CD4-positive, alpha-beta T cell (primary cell): Measurements from ENCODE around the gene OSBPL6. TPM values are rescaled to one million over a fixed set of nuclear protein-coding genes. Genes with fewer than 3 reads are reported as not detected.

Experiments used
- ATAC-seq: fragments of 200-7000 bp; cut with Tn5 transposase; one replicate; pipeline ENCODE4 v1.10.0; 2022; ENCODE audit warnings: mild to moderate bottlenecking; ENCODE audit not compliant: poor library complexity
- CTCF ChIA-PET: fragments of 350-600 bp; sonication (Branson Sonifier 250); formaldehyde crosslinking; loops from one replicate; lab custom pipeline; 2021; ENCODE audit warnings: antibody characterized with exemption, inconsistent platforms; lab: Charles Lee
- POLR2A ChIA-PET: fragments of 350-600 bp; sonication (Branson Sonifier 250); formaldehyde crosslinking; loops from one replicate; lab custom pipeline; 2021; ENCODE audit warnings: antibody characterized with exemption, inconsistent platforms; lab: Charles Lee
- DNase-seq, 14 experiments: peaks; one replicate each; pipeline ENCODE4 v3.0.0-alpha.2; 2013 to 2020; ENCODE audit warnings: mixed read lengths in 2 of 14
- H3K27ac ChIP-seq, 2 donors: one replicate each; pipeline versions ENCODE4 v1.5.1 to v1.7.0; 2013; ENCODE audit warnings: low read length in 2 of 2, low read depth in 1 of 2, mild to moderate bottlenecking in 1 of 2
- H3K27me3 ChIP-seq, 2 experiments: 1 replicate in 1 of 2; 2 replicates in 1 of 2; pipeline versions ENCODE4 v1.6.1 to v1.7.0; 2013; ENCODE audit warnings: low read length in 2 of 2, control low read depth in 1 of 2, mild to moderate bottlenecking in 1 of 2, moderate library complexity in 1 of 2; ENCODE audit not compliant: insufficient read depth in 2 of 2, control insufficient read depth in 1 of 2
- H3K36me3 ChIP-seq: one replicate; pipeline ENCODE4 v1.6.1; 2013; ENCODE audit warnings: low read length, control low read depth; ENCODE audit not compliant: insufficient read depth
- H3K4me1 ChIP-seq: one replicate; pipeline ENCODE4 v1.6.1; 2013; ENCODE audit warnings: low read length, control low read depth; ENCODE audit not compliant: insufficient read depth
- H3K4me3 ChIP-seq: one replicate; pipeline ENCODE4 v1.5.1; 2013; ENCODE audit warnings: mild to moderate bottlenecking, low read length, moderate library complexity
- H3K9me3 ChIP-seq, 2 experiments: 1 replicate in 1 of 2; 2 replicates in 1 of 2; pipeline versions ENCODE4 v1.6.1 to v1.7.0; 2013; ENCODE audit warnings: low read length in 2 of 2, mild to moderate bottlenecking in 2 of 2, control low read depth in 1 of 2, moderate library complexity in 1 of 2; ENCODE audit not compliant: control insufficient read depth in 1 of 2, insufficient read depth in 1 of 2
- H3K27ac Mint-ChIP-seq: one replicate; pipeline ENCODE4 v1.8.0; 2020; ENCODE audit warnings: mixed read lengths
- H3K27me3 Mint-ChIP-seq: one replicate; pipeline ENCODE4 v1.8.0; 2021; ENCODE audit warnings: mixed read lengths
- H3K36me3 Mint-ChIP-seq: one replicate; pipeline ENCODE4 v1.8.0; 2021; ENCODE audit warnings: low read depth, mixed read lengths
- H3K4me1 Mint-ChIP-seq: one replicate; pipeline ENCODE4 v1.8.0; 2021; ENCODE audit warnings: low read depth, mixed read lengths
- H3K4me3 Mint-ChIP-seq: one replicate; pipeline ENCODE4 v1.8.0; 2020; ENCODE audit warnings: mild to moderate bottlenecking, mixed read lengths
- H3K9me3 Mint-ChIP-seq: one replicate; pipeline ENCODE4 v1.8.0; 2020; ENCODE audit warnings: mixed read lengths
- CTCF ChIP-seq: fragments of 200-600 bp; IDR thresholded peaks from one replicate; pipeline ENCODE4 v1.8.0; 2022; ENCODE audit warnings: antibody characterized with exemption, mild to moderate bottlenecking
- intact Hi-C, 2 experiments: fragments of 100-400 bp; cut with DNase I in 1 of 2; cut with micrococcal nuclease in 1 of 2; formaldehyde crosslinking; loops; one replicate each; pipeline versions ENCODE4 v1.15.1 to v1.9.0; 2023 to 2025; cut with DNase I, micrococcal nuclease
- total RNA-seq, 174 experiments: library from RNA in 2 of 174; stranded (reverse) in 2 of 174; gene quantifications; one replicate each; pipeline ENCODE4 v1.2.3 and lab custom pipeline; 2021 to 2026

The OSBPL6 gene
- total RNA-seq, 2 experiments from 2014 or later = 0.08 to 0.11 TPM

GRCh38 chr2:178191511-178191910 is 2.8 kb upstream of the OSBPL6 start:
- Mint-ChIP-seq H3K36me3 (no peaks in the 10 kb centered on the region), H3K4me3 (no peak overlapping the region), H3K9me3 (no peaks in the 10 kb centered on the region), H3K27ac (no peak overlapping the region), H3K27me3 (peaks cover 46% of the 10 kb centered on the region), H3K4me1 (peaks cover 15% of the 10 kb centered on the region)
- no peak overlapping the region for H3K4me3 ChIP-seq
- DNase-seq (no peak), ATAC-seq (no peak)
- peaks cover 0 to 6% of the 10 kb centered on the region in 2 experiments for H3K9me3 ChIP-seq
- intact Hi-C loops = no loop called here
- TF ChIP-seq CTCF = no peak
- CTCF ChIA-PET = no interaction called here
- H3K4me1 ChIP-seq = peaks cover 13% of the 10 kb centered on the region
- POLR2A ChIA-PET = no interaction called here
- no peaks in the 10 kb centered on the region for H3K36me3 ChIP-seq
- H3K27ac ChIP-seq = no peak overlapping the region
- peaks cover 26 to 33% of the 10 kb centered on the region in 2 experiments for H3K27me3 ChIP-seq

GRCh38 chr2:178193496-178193822 is 853 bp upstream of the OSBPL6 start:
- Histone ChIP-seq H3K36me3 (no peaks in the 10 kb centered on the region), H3K27me3 (peaks cover 24 to 49% of the 10 kb centered on the region in 2 experiments), H3K4me1 (peaks cover 13% of the 10 kb centered on the region), H3K4me3 (peak overlapping the region; percentile 19), H3K27ac (no peak overlapping the region), H3K9me3 (peaks cover 0 to 6% of the 10 kb centered on the region in 2 experiments)
- Mint-ChIP-seq H3K9me3 (no peaks in the 10 kb centered on the region), H3K36me3 (no peaks in the 10 kb centered on the region), H3K4me1 (peaks cover 15% of the 10 kb centered on the region), H3K27ac (no peak overlapping the region), H3K27me3 (peaks cover 58% of the 10 kb centered on the region), H3K4me3 (peak overlapping the region; percentile 72)
- intact Hi-C loops = no loop called here
- ChIA-PET CTCF (no interaction called here), POLR2A (no interaction called here)
- no peak for ATAC-seq
- no peak for DNase-seq
- TF ChIP-seq CTCF = no peak

- peaks cover 0 to 6% of the 10 kb centered on the region in 2 experiments for H3K9me3 ChIP-seq
- Mint-ChIP-seq H3K9me3 (no peaks in the 10 kb centered on the region), H3K4me1 (peaks cover 15% of the 10 kb centered on the region), H3K4me3 (peak overlapping the region; percentile 83), H3K27ac (no peak overlapping the region), H3K36me3 (no peaks in the 10 kb centered on the region), H3K27me3 (peaks cover 60% of the 10 kb centered on the region)
- intact Hi-C loops = no loop called here
- DNase-seq (peak in 3 of 14 experiments; percentile 4 to 11 (median 4)), ATAC-seq (no peak)
- H3K4me3 ChIP-seq = peak overlapping the region; percentile 39
- H3K36me3 ChIP-seq = no peaks in the 10 kb centered on the region
- H3K27me3 ChIP-seq = peaks cover 28 to 56% of the 10 kb centered on the region in 2 experiments
- peaks cover 13% of the 10 kb centered on the region for H3K4me1 ChIP-seq
- TF ChIP-seq CTCF = no peak
- no peak overlapping the region for H3K27ac ChIP-seq
- ChIA-PET POLR2A (no interaction called here), CTCF (no interaction called here)
Observed at GRCh38 chr2:178194600-178195389, 483 bp downstream of the OSBPL6 start.
